H9 (cell line): ENCODE results near the gene ATN1. TPM values are rescaled to one million over a fixed set of nuclear protein-coding genes. Genes with fewer than 3 reads are reported as not detected.

Source experiments
- DNase-seq: peaks from one replicate; pipeline ENCODE4 v3.0.0-alpha.2; 2017
- H2AFZ ChIP-seq: one replicate; pipeline ENCODE4 v1.6.1; 2013; ENCODE audit warnings: mild to moderate bottlenecking, low read length, control low read depth, moderate library complexity
- H2AK5ac ChIP-seq: 2 replicates; pipeline ENCODE4 v1.6.1; 2013; ENCODE audit warnings: low read length, control low read depth, mixed read lengths; ENCODE audit not compliant: insufficient read length
- H2BK120ac ChIP-seq: one replicate; pipeline ENCODE4 v1.6.1; 2013; ENCODE audit warnings: low read depth, mild to moderate bottlenecking, low read length, control low read depth, inconsistent platforms; ENCODE audit not compliant: poor library complexity, severe bottlenecking
- H2BK12ac ChIP-seq: 2 replicates; pipeline ENCODE4 v1.6.1; 2013; ENCODE audit warnings: low read length, control low read depth, mixed read lengths, low read depth; ENCODE audit not compliant: insufficient read length
- H2BK15ac ChIP-seq: 2 replicates; pipeline ENCODE4 v1.6.1; 2013; ENCODE audit warnings: low read depth, low read length, control low read depth
- H2BK20ac ChIP-seq: one replicate; pipeline ENCODE4 v1.6.1; 2013; ENCODE audit warnings: low read depth, mild to moderate bottlenecking, low read length, control low read depth, inconsistent platforms; ENCODE audit not compliant: poor library complexity, severe bottlenecking
- H2BK5ac ChIP-seq: 2 replicates; pipeline ENCODE4 v1.6.1; 2013; ENCODE audit warnings: low read length, control low read depth, mixed read lengths; ENCODE audit not compliant: insufficient read length
- H3K14ac ChIP-seq: 2 replicates; pipeline ENCODE4 v1.6.1; 2013; ENCODE audit warnings: low read length, control low read depth; ENCODE audit not compliant: insufficient read depth
- H3K18ac ChIP-seq: 2 replicates; pipeline ENCODE4 v1.6.1; 2013; ENCODE audit warnings: low read depth, mild to moderate bottlenecking, mixed read lengths, low read length, control low read depth; ENCODE audit not compliant: insufficient read length
- H3K23ac ChIP-seq: 2 replicates; pipeline ENCODE4 v1.6.1; 2013; ENCODE audit warnings: low read length, control low read depth, mixed read lengths, low read depth; ENCODE audit not compliant: insufficient read length
- H3K23me2 ChIP-seq: 2 replicates; pipeline ENCODE4 v1.6.1; 2013; ENCODE audit warnings: low read depth, mild to moderate bottlenecking, mixed read lengths, low read length, control low read depth; ENCODE audit not compliant: insufficient read length, poor library complexity, severe bottlenecking
- H3K27ac ChIP-seq: 2 replicates; pipeline ENCODE4 v1.5.1; 2013; ENCODE audit warnings: low read length, control low read depth, mixed read lengths, low read depth; ENCODE audit not compliant: insufficient read length
- H3K27me3 ChIP-seq: 2 replicates; pipeline ENCODE4 v1.6.1; 2013; ENCODE audit warnings: low read length, control low read depth, inconsistent platforms; ENCODE audit not compliant: insufficient read depth
- H3K4ac ChIP-seq: 2 replicates; pipeline ENCODE4 v1.6.1; 2013; ENCODE audit warnings: low read depth, mild to moderate bottlenecking, control low read depth, inconsistent platforms, low read length, moderate library complexity
- H3K4me1 ChIP-seq: 2 replicates; pipeline ENCODE4 v1.6.1; 2013; ENCODE audit warnings: low read length, control low read depth, inconsistent platforms; ENCODE audit not compliant: insufficient read depth
- H3K4me2 ChIP-seq: 2 replicates; pipeline ENCODE4 v1.6.1; 2013; ENCODE audit warnings: low read length, control low read depth, mixed read lengths; ENCODE audit not compliant: insufficient read length, insufficient read depth
- H3K56ac ChIP-seq: 2 replicates; pipeline ENCODE4 v1.6.1; 2013; ENCODE audit warnings: low read depth, mild to moderate bottlenecking, mixed read lengths, low read length, control low read depth; ENCODE audit not compliant: insufficient read length
- H3K79me1 ChIP-seq: 2 replicates; pipeline ENCODE4 v1.6.1; 2013; ENCODE audit warnings: low read depth, mild to moderate bottlenecking, moderate library complexity, low read length, control low read depth, inconsistent platforms; ENCODE audit not compliant: insufficient read depth, poor library complexity, severe bottlenecking
- H3K79me2 ChIP-seq: 2 replicates; pipeline ENCODE4 v1.6.1; 2013; ENCODE audit warnings: low read length, control low read depth, inconsistent platforms; ENCODE audit not compliant: insufficient read depth
- H3K9ac ChIP-seq: 2 replicates; pipeline ENCODE4 v1.6.1; 2013; ENCODE audit warnings: low read length, control low read depth, mixed read lengths; ENCODE audit not compliant: insufficient read length; ENCODE audit errors: extremely low read depth
- H3K9me3 ChIP-seq: one replicate; pipeline ENCODE4 v1.6.1; 2013; ENCODE audit warnings: low read depth, low read length, inconsistent platforms; ENCODE audit not compliant: control insufficient read depth
- H3T11ph ChIP-seq: one replicate; pipeline ENCODE4 v1.6.1; 2013; ENCODE audit warnings: mild to moderate bottlenecking, low read length, control low read depth, inconsistent platforms
- H4K20me1 ChIP-seq: one replicate; pipeline ENCODE4 v1.6.1; 2013; ENCODE audit not compliant: control insufficient read depth, insufficient read length, insufficient read depth
- H4K5ac ChIP-seq: 2 replicates; pipeline ENCODE4 v1.6.1; 2013; ENCODE audit warnings: low read depth, mild to moderate bottlenecking, mixed read lengths, low read length, control low read depth; ENCODE audit not compliant: insufficient read length
- H4K8ac ChIP-seq: replicated peaks from 2 replicates; pipeline ENCODE4 v1.6.1; 2013; ENCODE audit warnings: low read length, control low read depth, mixed read lengths, low read depth; ENCODE audit not compliant: insufficient read length
- H4K91ac ChIP-seq: 2 replicates; pipeline ENCODE4 v1.6.1; 2013; ENCODE audit warnings: low read depth, mild to moderate bottlenecking, moderate library complexity, mixed read lengths, low read length, control low read depth; ENCODE audit not compliant: insufficient read length
- H3K27ac Mint-ChIP-seq, 3 experiments: 2 replicates in 2 of 3; 3 replicates in 1 of 3; pipeline ENCODE4 v1.8.0; 2020 to 2021; ENCODE audit warnings: mixed read lengths in 3 of 3, mild to moderate bottlenecking in 1 of 3, moderate library complexity in 1 of 3
- H3K27me3 Mint-ChIP-seq: 2 replicates; pipeline ENCODE4 v1.8.0; 2021; ENCODE audit warnings: low read depth, mild to moderate bottlenecking, moderate library complexity, mixed read lengths
- H3K36me3 Mint-ChIP-seq, 3 experiments: 2 replicates in 2 of 3; 3 replicates in 1 of 3; pipeline ENCODE4 v1.8.0; 2020 to 2021; ENCODE audit warnings: low read depth in 3 of 3, mixed read lengths in 3 of 3; ENCODE audit not compliant: insufficient read depth in 1 of 3
- H3K4me1 Mint-ChIP-seq, 2 experiments: 2 replicates each; pipeline ENCODE4 v1.8.0; 2020; ENCODE audit warnings: mixed read lengths in 2 of 2
- H3K4me3 Mint-ChIP-seq, 2 experiments: 2 replicates in 1 of 2; 3 replicates in 1 of 2; pipeline ENCODE4 v1.8.0; 2020 to 2021; ENCODE audit warnings: mild to moderate bottlenecking in 2 of 2, mixed read lengths in 2 of 2, moderate library complexity in 1 of 2
- H3K9me3 Mint-ChIP-seq, 2 experiments: 2 replicates in 1 of 2; 3 replicates in 1 of 2; pipeline ENCODE4 v1.8.0; 2020; ENCODE audit warnings: mild to moderate bottlenecking in 2 of 2, mixed read lengths in 2 of 2, moderate library complexity in 1 of 2
- CTCF ChIP-seq: fragments of 200-600 bp; sonication (generic); conservative IDR thresholded peaks from 3 replicates; pipeline ENCODE4 v1.8.0; 2021; ENCODE audit warnings: antibody characterized with exemption, mild to moderate bottlenecking
- WGBS: extraction: QIAGEN DNeasy Blood & Tissue Kit; methylation state at CpG from one replicate; pipeline ENCODE4 v1.1.7; 2013; ENCODE audit warnings: missing lambda C conversion rate, low lambda C conversion rate, mixed read lengths; ENCODE audit not compliant: insufficient read length; ENCODE audit errors: extremely low coverage; 5-methylcytosine and 5-hydroxymethylcytosine counted together
- total RNA-seq: library from RNA; stranded (reverse); gene quantifications from 2 replicates; pipeline ENCODE4 v1.2.1, GENCODE V29; 2021

ATN1 gene
- total RNA-seq, 1 experiment from 2014 or later: 103 TPM

- no CpG with 5 or more reads among the region's 6 CpGs for WGBS
- Histone ChIP-seq H3K27ac (no peak overlapping the region), H4K8ac (no peak overlapping the region), H2BK20ac (no peak overlapping the region), H4K20me1 (no peaks in the 10 kb centered on the region), H3K4me2 (no peak overlapping the region), H2BK5ac (no peak overlapping the region), H3K4ac (no peak overlapping the region), H3K79me2 (peaks cover 5% of the 10 kb centered on the region; the same call in 1 of the 2 replicates), H4K91ac (no peak overlapping the region), H3K56ac (no peak overlapping the region), H3K23me2 (peaks cover 24% of the 10 kb centered on the region), H4K5ac (no peak overlapping the region), H3K79me1 (no peaks in the 10 kb centered on the region), H3K14ac (no peak overlapping the region), H2AFZ (no peak overlapping the region), H3K18ac (no peak overlapping the region), H3K23ac (no peak overlapping the region), H2BK120ac (no peak overlapping the region), H2BK15ac (no peak overlapping the region), H3K4me1 (peaks cover 3% of the 10 kb centered on the region; the same call in 1 of the 2 replicates), H3K27me3 (no peaks in the 10 kb centered on the region), H3T11ph (no peak overlapping the region), H2AK5ac (no peak overlapping the region), H2BK12ac (no peak overlapping the region), H3K9me3 (no peaks in the 10 kb centered on the region), H3K9ac (no peak overlapping the region)
- Mint-ChIP-seq H3K27me3 (peaks cover 1% of the 10 kb centered on the region; the same call in 1 of the 2 replicates), H3K36me3 (peaks cover 27 to 45% (median 42%) of the 10 kb centered on the region in 3 experiments), H3K4me3 (peak overlapping the region in 1 of 2 experiments; percentile 89; a peak in 1 of 5 replicates), H3K4me1 (peaks cover 48 to 52% of the 10 kb centered on the region in 2 experiments), H3K9me3 (peaks cover 0 to 2% of the 10 kb centered on the region in 2 experiments; a peak in 1 of 5 replicates), H3K27ac (peak overlapping the region; percentile 15 to 100 (median 99); a peak in 3 of 7 replicates)
- DNase-seq: no peak
- no peak for TF ChIP-seq CTCF
Observed at GRCh38 chr12:6923851-6924250, 3.9 kb upstream of the ATN1 start.
